Daoy (cell line): ENCODE results near the gene LRRC61. TPM values are rescaled to one million over a fixed set of nuclear protein-coding genes. Genes with fewer than 3 reads are reported as not detected.
"Not testable (repeated sequence)": the region's sequence is repeated elsewhere in the genome, so short reads cannot be mapped to it uniquely, and the experiment has no call there.

Experiments used
- DNase-seq: peaks from one replicate; pipeline ENCODE4 v3.0.0-alpha.2; 2015; ENCODE audit warnings: low read depth
- total RNA-seq: library from RNA; depleted of rRNA; stranded (reverse); fragments of >200 nt; shearing (Covaris generic); gene quantifications from 2 replicates; pipeline ENCODE4 v1.2.3, GENCODE V29; 2014; rRNA removed

LRRC61 gene
- total RNA-seq, 1 experiment from 2014 or later = 6.3 TPM

DNA sequence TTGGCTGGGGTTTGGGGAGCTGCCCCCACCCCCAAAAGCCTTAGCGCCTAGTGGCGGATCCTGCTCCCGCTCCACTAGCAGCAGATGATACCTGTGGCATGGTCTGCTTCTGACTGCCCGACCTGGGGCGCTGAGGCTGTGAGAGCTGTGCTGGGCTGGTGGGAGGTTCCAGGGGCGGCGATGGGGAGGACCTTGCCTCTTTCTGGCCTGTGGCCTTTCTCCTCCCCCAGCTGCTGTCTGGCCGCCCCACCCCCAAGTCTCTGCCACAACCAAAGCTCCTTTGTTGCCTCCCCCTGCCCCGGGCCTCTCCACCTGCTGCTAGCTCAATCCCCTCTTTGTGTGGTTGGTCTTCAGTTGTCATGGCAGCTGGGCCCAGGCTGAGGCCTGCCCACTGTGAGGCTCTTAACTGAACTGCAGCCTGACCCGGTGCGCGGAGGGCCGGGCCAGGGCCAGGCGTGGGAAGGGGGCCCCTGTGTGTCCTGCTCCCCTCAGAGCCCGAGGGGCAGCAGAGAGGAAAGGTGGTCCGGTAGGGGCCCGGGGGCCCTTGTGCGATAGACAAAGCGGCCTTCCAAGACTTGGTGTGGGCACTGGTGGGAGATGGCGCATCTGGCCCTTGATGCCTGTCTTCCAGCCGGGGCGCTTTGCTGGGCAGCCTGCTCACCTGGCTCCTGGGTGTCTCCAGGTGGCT lies 60.7 kb downstream of the LRRC61 start:
- no peak for DNase-seq

DNA sequence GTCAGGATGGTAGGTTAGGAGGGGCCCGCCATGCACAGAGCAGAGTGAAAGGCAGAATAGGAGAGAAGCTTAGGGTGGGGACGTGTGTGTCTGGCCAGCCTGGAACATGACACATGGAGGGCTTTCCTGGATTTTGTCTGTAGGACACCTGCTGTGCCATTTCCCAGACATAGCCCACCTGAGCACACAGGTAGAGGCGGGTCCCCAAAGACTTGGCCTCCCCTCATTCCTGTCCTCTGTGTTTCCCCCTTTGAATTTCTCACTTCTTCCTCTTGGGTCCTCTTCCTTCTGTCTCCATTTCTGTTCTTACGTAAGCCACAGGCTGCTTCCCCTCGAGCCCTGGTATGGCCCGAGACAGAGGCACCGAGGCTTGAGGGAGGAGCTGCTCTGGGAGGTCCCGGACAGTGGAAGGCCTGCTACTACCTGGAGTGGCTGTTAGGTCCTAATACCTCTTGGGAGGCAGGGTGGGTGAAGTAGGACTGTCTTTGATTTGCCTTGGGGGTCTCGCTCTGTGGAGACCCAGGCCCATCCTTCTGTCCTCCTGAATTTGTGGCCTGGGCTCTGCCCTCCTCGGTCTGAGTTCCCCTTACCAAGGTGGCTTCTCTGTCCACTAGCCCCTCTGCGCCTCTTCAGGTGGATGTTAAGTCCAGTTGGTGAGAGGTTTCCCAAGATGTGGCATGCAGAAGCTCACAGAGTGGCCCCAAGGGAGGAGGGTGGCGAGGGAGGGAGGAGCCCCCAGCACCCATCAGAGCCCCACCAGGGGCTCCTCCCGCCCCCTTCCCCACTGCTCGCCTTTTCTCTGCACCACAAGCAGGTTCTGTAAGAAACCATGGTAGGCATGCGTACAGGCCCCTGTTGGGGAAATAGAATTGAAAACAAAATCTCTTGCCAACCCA lies 61.5 kb downstream of the LRRC61 start:
- no peak for DNase-seq

DNA sequence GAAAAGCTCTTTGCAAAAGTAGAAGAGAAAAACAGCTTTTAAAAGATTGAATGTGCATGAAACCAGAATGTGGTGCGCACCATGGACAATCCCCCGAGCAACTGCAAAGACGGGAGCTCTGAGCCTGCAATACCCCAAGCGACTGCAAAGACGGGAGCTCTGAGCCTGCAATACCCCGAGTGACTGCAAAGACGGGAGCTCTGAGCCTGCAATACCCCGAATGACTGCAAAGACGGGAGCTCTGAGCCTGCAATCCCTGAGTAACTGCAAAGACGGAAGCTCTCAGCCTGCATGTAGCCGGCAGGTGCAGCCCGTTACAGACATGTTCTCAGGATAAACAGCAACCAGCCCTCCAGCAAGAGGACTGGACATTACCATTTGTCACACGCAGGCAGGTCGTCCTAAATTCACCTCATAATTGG lies 62.2 kb downstream of the LRRC61 start:
- no peak for DNase-seq

DNA sequence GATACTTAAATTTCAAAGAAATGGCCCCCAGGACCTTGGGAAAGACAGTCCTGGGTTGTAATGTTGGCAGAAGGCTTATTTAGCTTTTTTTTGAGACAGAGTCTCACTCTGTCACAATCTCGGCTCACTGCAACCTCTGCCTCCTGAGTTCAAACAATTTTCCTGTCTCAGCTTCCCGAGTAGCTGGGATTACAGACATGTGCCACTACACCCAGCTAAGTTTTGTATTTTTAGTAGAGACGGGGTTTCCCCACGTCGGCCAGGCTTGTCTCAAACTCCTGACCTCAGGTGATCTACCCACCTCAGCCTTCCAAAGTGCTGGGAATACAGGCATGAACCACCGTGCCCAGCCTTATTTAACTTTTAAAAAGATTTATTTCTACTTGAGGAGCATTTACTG lies 62.7 kb downstream of the LRRC61 start:
- DNase-seq = not testable (repeated sequence)

Other genes starting within 250 kb of the LRRC61 start
- 0.06 and 2.7 TPM in 2 replicates for gene ACTR3C, start 190 bp downstream of the LRRC61 start, total RNA-seq
- 3.9 and 11.8 TPM in 2 replicates for gene RARRES2, start 18.3 kb downstream of the LRRC61 start, total RNA-seq
- gene REPIN1, start 45.5 kb downstream of the LRRC61 start, total RNA-seq = 129 and 131 TPM in 2 replicates
- gene ZNF775, start 56.0 kb downstream of the LRRC61 start, total RNA-seq = 9.1 and 18.2 TPM in 2 replicates
- not detected in 2 replicates for gene GIMAP8, start 127.3 kb downstream of the LRRC61 start, total RNA-seq
- not detected in 2 replicates for gene GIMAP7, start 191.5 kb downstream of the LRRC61 start, total RNA-seq
- not detected in 2 replicates for gene GIMAP4, start 244.0 kb downstream of the LRRC61 start, total RNA-seq